ENCODE results near the gene EFNA5. TPM values are rescaled to one million over a fixed set of nuclear protein-coding genes. Genes with fewer than 3 reads are reported as not detected.
A peak's percentile ranks its signal among the peaks of the same experiment; 100 is the strongest.

Gene EFNA5
- total and polyA plus RNA-seq, 2 experiments from 2014 or later: 0.64 to 0.86 TPM

- WGBS, 2 experiments (ENCODE audit: low coverage in 1 of 2, low lambda C conversion rate in 2 of 2, missing lambda C conversion rate in 2 of 2): 58 to 60% methylated on average over 5 of the region's 5 CpGs
- TF ChIP-seq EZH2 (IDR thresholded peaks at IDR 0.05; ENCODE audit: insufficient read depth, poor library complexity, severe bottlenecking) (no peak), EZH2phosphoT487 (IDR thresholded peaks at IDR 0.05; ENCODE audit: insufficient read depth, low read depth) (no peak)
- Histone ChIP-seq H3K9me2 (ENCODE audit: insufficient read depth) (no peaks in the 10 kb centered on the region), H3K9me3 (ENCODE audit: low read depth) (no peaks in the 10 kb centered on the region), H3K4me3 (no peak overlapping the region), H3K4me2 (ENCODE audit: unreplicated experiment) (no peak overlapping the region), H3K4me1 (ENCODE audit: insufficient read depth) (peaks cover 11% of the 10 kb centered on the region), H3F3A (ENCODE audit: insufficient read depth) (0 out of 2 replicates have a peak, but pooled peaks cover 2% of the 10 kb centered on the region), H3K27ac (no peak overlapping the region), H4K20me1 (ENCODE audit: insufficient read depth) (no peaks in the 10 kb centered on the region), H3K79me2 (ENCODE audit: insufficient read depth) (no peaks in the 10 kb centered on the region), H2AFZ (no peak overlapping the region), H3K36me3 (ENCODE audit: low read depth) (no peaks in the 10 kb centered on the region), H3K27me3 (replicated peaks; ENCODE audit: insufficient read depth) (peaks cover 26% of the 10 kb centered on the region), H3K9ac (no peak overlapping the region)
- peak; percentile 70 for DNase-seq
- in situ Hi-C loops (cut with MboI): no loop called here
Observed at GRCh38 chr5:107469485-107470294, 201.0 kb downstream of the EFNA5 start.

DNA sequence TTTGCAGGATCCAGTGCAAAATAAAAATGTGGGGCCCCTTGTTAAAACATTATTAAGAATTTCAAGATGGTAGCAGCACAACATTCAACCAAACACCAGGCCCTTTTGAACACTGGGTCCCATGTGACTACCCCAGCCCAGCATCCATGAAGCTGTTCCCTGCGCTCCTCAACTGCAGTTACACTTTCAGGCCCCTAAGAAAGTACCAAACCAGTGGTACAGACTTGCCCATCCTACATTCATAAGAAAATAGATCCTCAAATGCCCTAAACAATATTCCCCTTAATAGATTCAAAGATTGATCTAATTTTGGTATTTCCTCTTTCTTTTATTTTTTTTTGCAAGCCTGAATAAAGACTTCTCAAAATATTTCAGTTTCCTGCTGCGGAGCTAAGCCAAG, 201.7 kb downstream of the EFNA5 start:
- Histone ChIP-seq H3K9ac (no peak overlapping the region), H3K9me3 (ENCODE audit: low read depth) (no peaks in the 10 kb centered on the region), H3K36me3 (ENCODE audit: low read depth) (no peaks in the 10 kb centered on the region), H3K27ac (no peak overlapping the region), H3K4me3 (no peak overlapping the region), H4K20me1 (ENCODE audit: insufficient read depth) (no peaks in the 10 kb centered on the region), H3K79me2 (ENCODE audit: insufficient read depth) (no peaks in the 10 kb centered on the region), H3K27me3 (replicated peaks; ENCODE audit: insufficient read depth) (peaks cover 32% of the 10 kb centered on the region), H3F3A (ENCODE audit: insufficient read depth) (0 out of 2 replicates have a peak, but pooled peaks cover 2% of the 10 kb centered on the region), H2AFZ (no peak overlapping the region), H3K4me2 (ENCODE audit: unreplicated experiment) (no peak overlapping the region), H3K4me1 (ENCODE audit: insufficient read depth) (peaks cover 11% of the 10 kb centered on the region), H3K9me2 (ENCODE audit: insufficient read depth) (no peaks in the 10 kb centered on the region)
- 67 to 69% methylated on average over 2 of the region's 2 CpGs for WGBS, 2 experiments (ENCODE audit: low coverage in 1 of 2, low lambda C conversion rate in 2 of 2, missing lambda C conversion rate in 2 of 2)
- in situ Hi-C loops (cut with MboI): no loop called here
- no peak for TF ChIP-seq EZH2phosphoT487 (IDR thresholded peaks at IDR 0.05; ENCODE audit: insufficient read depth, low read depth)
- no peak for TF ChIP-seq EZH2 (IDR thresholded peaks at IDR 0.05; ENCODE audit: insufficient read depth, poor library complexity, severe bottlenecking)
- no peak for DNase-seq

- no peak overlapping the region for H3K27ac ChIP-seq
- H2AFZ ChIP-seq: no peak overlapping the region
Observed at GRCh38 chr5:107468276-107468675, 202.5 kb downstream of the EFNA5 start.

DNA sequence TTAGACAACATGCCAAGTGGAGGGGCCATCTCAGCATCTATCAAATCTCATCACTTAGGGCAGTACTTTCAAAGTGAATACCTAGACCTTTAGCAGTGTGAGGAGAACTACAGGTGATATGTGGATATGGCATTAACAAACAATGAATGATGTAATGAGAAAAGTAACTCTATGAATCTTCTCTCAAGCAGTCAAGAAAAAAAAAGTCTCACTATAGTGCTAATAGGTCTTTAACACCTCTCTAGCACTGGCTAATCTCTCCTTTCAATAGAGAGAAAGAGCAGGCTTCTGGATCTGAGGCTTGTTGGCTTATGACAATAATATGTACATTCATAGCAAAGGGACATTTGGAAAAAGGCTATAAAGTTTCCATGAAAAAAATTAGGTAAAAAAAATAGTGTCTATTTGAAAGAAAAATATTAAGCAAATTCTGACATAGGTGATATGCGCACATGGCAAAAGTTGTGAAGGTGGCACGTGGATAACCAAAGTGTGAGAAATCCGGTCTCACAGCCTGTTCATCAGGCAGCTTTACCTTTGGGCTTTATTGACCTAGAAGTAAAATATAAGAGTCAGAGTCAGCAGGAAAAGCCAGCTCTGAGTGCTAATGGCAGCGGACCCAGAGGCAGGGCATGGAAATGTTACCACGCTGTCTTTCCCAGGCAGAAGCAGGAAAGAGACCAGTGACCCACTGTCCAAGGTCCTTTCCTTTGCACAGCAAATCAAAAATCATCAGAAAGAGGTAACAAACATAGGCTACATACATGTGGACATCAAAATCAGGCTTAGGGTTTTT, 203.4 kb downstream of the EFNA5 start:
- in situ Hi-C loops (cut with MboI): no loop called here
- Histone ChIP-seq H3F3A (ENCODE audit: insufficient read depth) (0 out of 2 replicates have a peak, but pooled peaks cover 2% of the 10 kb centered on the region), H3K27me3 (replicated peaks; ENCODE audit: insufficient read depth) (peaks cover 46% of the 10 kb centered on the region), H3K9ac (no peak overlapping the region), H3K4me1 (ENCODE audit: insufficient read depth) (peaks cover 11% of the 10 kb centered on the region), H4K20me1 (ENCODE audit: insufficient read depth) (no peaks in the 10 kb centered on the region), H3K4me3 (no peak overlapping the region), H3K9me2 (ENCODE audit: insufficient read depth) (no peaks in the 10 kb centered on the region), H3K4me2 (ENCODE audit: unreplicated experiment) (no peak overlapping the region), H3K36me3 (ENCODE audit: low read depth) (no peaks in the 10 kb centered on the region), H3K9me3 (ENCODE audit: low read depth) (no peaks in the 10 kb centered on the region), H3K27ac (no peak overlapping the region), H2AFZ (no peak overlapping the region), H3K79me2 (ENCODE audit: insufficient read depth) (no peaks in the 10 kb centered on the region)
- TF ChIP-seq EZH2phosphoT487 (IDR thresholded peaks at IDR 0.05; ENCODE audit: insufficient read depth, low read depth) (no peak), EZH2 (IDR thresholded peaks at IDR 0.05; ENCODE audit: insufficient read depth, poor library complexity, severe bottlenecking) (no peak)
- DNase-seq: no peak
- whole genome bisulfite sequencing, 2 experiments (ENCODE audit: low coverage in 1 of 2, low lambda C conversion rate in 2 of 2, missing lambda C conversion rate in 2 of 2): 86 to 90% methylated on average over 5 of the region's 5 CpGs

More at GRCh38 chr5:107468276-107468675, 202.5 kb downstream of the EFNA5 start:
- H3K9ac ChIP-seq: no peak overlapping the region
- in situ Hi-C loops (cut with MboI): no loop called here
- peaks cover 11% of the 10 kb centered on the region for H3K4me1 ChIP-seq (ENCODE audit: insufficient read depth)
- peaks cover 40% of the 10 kb centered on the region for H3K27me3 ChIP-seq (replicated peaks; ENCODE audit: insufficient read depth)
- no peaks in the 10 kb centered on the region for H3K79me2 ChIP-seq (ENCODE audit: insufficient read depth)
- H3K9me2 ChIP-seq (ENCODE audit: insufficient read depth): no peaks in the 10 kb centered on the region
- no peak for DNase-seq
- H3K4me2 ChIP-seq (ENCODE audit: unreplicated experiment): no peak overlapping the region
- H3F3A ChIP-seq (ENCODE audit: insufficient read depth): 0 out of 2 replicates have a peak, but pooled peaks cover 2% of the 10 kb centered on the region
- H3K36me3 ChIP-seq (ENCODE audit: low read depth): no peaks in the 10 kb centered on the region
- H3K4me3 ChIP-seq: no peak overlapping the region
- H4K20me1 ChIP-seq (ENCODE audit: insufficient read depth): no peaks in the 10 kb centered on the region
- WGBS, 2 experiments (ENCODE audit: low coverage in 1 of 2, low lambda C conversion rate in 2 of 2, missing lambda C conversion rate in 2 of 2): 71 to 92% methylated on average over 1 of the region's 1 CpG
- no peaks in the 10 kb centered on the region for H3K9me3 ChIP-seq (ENCODE audit: low read depth)
- TF ChIP-seq EZH2phosphoT487 (IDR thresholded peaks at IDR 0.05; ENCODE audit: insufficient read depth, low read depth) (no peak), EZH2 (IDR thresholded peaks at IDR 0.05; ENCODE audit: insufficient read depth, poor library complexity, severe bottlenecking) (no peak)
